ENCODE results near the gene PAN3.

The PAN3 gene

DNA sequence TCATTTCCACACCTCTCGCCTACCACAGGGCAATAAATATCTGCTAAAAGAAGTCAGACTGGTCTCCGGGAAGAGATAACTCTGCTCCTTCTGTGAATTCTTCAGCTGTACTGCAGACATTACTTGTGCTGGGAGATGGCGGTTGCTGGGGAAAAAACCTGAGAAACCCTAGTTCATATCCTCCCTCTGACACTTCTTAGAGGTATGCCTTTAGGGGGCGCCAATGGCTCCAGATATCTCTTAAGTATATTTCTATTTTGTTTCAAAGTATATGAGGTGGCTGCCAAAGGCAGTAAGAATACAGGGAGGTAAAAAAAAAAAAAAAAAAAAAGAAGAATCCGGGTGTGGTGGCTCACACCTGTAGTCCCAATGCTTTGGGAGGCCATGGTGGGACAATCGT is 175.2 kb downstream of the PAN3 start:
- no peak for DNase-seq (ENCODE audit: low read depth)

DNA sequence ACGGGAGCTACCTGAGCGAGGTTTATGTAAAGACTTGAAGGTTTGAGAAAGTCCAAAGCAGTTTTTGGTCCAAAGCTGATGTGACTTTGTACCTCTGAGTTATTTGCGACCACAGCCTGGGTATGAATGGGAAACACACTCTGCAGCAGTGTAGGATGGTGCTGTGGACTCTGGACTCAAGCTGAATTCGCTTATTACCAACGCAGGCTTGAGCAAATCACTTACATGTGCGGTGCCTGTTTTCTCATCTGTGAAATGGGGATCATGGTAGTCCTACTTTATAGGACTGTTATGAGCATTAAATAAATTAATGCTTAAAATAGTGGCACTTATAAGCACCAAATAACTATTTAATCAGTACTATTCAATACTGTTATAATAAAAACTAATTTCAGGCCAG is 176.5 kb downstream of the PAN3 start:
- DNase-seq (ENCODE audit: low read depth): no peak

DNA sequence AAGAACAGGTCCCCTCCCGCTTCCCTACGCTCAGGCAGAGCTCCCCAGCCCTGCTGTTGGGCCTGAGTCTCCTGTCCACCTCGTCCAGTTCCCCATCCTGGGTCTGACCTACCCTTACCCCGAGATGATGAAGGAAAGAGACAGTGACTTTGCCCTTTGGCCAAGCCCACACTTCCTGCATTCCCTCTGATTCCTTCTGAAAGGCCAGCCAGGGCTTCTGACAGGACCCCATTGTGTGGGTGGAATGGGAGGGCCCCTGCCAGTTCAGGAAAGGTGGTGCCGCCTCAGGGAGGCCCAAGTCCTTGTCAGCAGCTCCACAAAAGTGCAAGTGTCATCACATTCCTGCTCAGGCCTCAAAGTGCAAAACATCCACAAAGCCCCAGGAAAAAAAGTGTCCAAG is 177.8 kb downstream of the PAN3 start:
- no peak for DNase-seq (ENCODE audit: low read depth)

DNA sequence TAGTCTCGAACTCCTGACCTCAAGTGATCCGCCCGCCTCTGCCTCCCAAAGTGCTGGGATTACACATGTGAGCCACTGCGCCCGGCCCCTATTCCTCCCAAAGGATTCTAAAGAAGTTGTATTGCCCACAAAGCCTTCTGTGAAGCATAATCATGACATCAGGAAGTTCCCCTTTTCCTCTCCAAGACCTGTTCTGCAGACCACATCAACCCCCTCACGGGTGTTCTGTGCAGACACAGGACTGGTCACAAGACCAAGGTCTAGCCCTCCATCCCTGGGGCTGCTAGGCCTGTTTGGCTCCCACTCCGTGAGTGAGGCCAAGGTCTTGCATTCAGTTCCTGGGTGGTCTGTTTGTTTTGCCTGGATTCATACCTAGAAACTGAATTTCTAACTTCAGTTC is 178.5 kb downstream of the PAN3 start:
- no peak for DNase-seq (ENCODE audit: low read depth)

DNA sequence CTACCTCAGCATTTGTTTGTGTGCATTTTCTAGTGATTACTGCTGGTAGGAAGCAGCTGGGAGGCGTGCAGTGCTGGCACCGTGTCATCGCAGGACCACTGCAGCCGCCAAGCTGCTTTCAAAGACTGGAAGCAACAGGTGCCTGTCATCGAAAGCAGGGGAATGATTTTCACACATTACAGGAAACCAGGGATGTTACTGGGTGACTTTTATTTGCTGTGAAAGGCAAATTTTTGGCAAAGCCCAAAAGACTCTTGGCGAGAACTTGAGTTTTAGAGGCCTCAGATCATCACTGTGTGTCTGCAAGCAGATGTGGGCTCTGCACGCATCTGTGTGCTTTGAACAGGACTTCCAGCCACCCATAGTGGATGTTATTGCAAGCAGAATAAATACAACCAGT is 180.2 kb downstream of the PAN3 start:
- DNase-seq (ENCODE audit: low read depth): no peak

DNA sequence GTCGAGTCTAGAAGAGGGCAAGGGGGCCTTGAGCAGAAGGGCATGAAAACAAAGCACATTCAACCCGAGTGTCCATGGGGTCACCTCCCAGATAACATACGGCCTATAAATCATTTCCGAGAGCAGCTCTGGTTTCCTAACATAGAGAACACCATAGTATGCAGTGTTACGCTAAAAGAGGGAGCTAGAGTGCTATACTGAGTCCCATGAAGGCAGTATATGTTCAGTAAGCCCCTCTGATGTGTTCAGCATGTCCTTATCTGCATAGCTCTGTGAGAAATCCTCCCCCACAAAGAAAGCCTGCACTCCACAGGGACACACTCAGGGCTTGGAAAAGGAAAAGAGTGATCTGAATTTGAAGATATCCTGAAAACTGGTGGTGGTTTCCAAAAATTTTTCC is 181.2 kb downstream of the PAN3 start:
- no peak for DNase-seq (ENCODE audit: low read depth)

DNA sequence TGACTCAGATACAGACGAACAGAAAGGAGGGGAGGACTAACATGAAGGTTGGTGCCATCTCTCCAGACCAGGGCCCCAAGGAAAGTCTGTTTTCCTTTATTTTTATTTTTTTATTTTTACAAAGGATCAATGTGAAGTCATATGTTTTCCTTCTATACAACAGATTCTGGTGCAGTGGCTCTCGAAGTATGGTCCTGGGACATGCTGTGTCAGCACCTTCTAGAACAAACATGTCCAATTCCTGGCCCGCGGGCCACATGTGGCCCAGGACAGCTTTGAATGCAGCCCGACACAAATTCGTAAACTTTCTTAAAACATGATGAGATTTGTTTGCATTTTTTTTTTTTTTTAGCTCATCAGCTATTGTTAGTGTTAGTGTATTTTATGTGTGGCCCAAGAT is 181.9 kb downstream of the PAN3 start:
- no peak for DNase-seq (ENCODE audit: low read depth)

DNA sequence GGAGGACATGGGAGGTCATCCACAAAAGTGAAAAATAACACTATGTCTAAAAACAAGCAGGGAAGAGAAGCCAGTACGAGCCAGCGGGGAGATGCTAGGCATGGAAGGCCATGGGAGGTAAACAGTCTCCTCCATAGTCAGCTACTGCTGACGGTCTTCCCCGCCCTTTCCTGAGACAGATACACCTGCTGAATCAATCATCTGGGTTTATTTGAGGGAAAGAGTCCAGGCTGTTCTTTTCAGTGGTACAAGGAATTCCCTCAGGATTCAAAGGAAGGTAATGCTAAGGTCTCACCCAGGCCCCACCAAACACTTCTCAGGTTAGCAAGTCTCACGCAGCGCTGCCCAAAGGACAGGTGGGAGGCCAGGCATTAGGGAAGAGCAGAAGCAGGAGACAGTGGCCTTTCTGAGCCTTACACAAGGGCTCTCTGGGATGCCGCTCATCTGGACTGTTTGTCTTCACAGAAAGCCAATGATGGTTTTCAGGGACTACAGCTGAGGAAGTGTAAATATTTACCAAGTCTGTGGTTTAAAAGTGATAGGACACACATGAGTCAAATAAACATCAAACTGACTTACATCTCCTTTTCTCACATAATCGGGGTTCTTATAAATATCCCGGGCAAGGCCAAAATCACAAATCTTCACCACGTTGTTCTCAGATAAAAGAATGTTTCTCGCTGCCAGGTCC is 182.7 kb downstream of the PAN3 start:
- DNase-seq (ENCODE audit: low read depth): no peak

DNA sequence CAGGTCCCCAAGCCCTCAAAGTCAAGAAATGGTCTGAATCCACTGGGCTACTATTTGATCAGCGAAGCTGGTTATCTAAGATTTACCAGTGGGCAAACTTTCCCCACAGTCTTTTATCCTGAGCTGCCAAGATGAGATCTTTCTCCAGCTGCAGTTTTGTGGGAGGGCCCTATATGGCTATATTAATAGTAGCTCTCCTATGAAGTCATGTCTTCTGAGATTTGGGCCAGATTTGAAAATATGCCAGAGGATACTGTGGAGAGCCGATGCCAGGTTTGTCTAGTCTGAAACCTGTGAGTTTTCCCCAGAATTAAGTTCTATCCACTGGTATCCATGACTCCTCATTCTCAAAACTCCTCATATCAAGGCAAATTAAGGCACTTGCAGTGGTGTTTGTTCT is 183.4 kb downstream of the PAN3 start:
- no peak for DNase-seq (ENCODE audit: low read depth)

DNA sequence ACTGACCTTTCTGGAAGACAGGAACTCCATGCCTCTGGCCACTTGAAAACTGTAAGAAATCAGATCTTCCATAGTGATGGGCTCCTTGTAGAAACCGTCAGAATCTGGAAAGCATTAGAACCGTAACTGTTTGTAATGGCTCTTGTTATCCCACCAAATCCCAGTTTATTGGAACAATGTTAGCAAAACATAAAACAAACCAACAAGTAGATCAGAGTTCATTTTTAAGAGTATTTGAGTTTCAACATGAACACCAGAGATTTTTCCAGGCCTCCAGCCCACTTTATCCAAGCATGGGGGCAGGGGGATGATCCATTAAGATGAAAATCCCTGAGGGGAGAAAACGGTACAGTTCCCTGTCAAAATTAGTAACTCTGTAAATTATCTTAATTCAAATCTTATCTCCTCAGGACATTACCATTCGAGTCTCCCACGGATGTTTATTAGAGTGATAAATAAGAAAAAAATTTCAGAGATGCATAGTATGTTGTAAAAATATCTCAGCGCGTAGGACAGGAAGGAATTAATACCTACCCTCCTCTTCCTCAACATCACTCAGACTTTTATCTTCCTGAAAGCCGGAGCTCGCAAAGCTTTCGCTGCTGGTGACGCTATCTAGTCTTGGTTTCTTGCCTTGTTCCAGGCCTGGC is 184.0 kb downstream of the PAN3 start:
- peak; percentile 50 for DNase-seq (ENCODE audit: low read depth)

DNA sequence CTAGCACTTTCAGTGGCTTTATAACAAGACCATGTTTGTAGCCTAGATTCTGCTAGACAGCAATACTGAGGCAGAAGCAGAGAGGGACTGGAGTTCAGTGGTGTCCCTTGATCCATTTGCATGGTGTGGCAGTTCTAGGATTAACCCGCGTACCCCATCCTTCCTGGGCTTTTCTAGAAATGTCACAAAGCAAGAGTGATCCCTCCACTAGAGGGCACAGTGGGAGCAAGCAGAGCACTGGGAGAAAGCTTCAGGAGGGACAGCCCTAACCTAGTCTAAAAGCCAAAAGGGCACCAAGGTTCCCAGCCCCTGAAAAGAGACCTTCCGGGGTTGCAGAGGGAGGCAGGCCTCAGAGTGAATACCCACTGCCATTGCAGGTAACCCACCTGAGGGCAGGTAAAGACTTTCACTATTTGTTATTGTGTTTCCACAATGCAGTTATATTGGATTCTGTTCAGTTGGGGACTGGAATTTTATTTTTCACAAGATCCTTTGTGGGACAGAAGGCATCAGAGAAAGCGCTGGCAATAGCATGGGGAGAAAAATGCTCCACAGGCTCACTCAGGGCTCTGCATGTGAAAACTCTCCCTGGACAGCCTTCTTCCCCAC is 185.9 kb downstream of the PAN3 start:
- DNase-seq (ENCODE audit: low read depth): peak; percentile 65

DNA sequence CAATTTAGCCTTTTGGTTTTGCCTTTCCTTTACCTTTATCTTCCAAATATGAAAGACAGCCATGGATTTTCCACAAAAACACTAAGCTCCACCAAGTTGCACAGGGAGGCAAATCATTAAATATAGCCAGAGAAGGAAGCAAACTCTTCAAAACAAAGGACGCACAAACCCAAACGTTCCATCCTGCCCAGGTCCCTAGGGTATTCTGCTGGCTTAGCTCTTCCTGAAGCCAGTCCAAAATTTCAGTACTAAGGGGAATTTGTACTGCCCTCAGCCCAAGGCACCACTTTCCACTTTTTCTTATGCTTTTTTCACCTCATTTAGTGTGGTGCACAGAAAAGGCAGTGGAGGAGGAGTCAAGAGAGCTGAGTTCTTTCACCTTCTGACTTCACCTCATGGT is 186.7 kb downstream of the PAN3 start:
- DNase-seq (ENCODE audit: low read depth): no peak

DNA sequence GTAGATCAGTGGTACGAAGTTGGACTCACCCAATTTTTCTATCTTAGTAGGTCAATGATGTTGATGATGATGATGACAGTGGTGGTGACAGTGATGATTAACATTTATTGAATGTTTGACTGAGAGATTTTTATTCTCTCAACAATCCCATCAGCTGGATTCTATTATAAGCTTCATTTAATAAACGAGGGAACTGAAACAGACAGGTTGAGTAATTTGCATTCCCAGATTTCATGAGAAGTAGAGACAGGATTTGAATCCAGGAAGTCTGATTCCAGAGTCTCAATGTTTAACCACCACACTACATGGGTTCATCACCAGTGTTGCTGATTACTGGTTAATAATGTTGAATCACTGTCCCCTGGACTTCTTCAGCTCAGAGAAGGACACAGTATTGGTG is 187.7 kb downstream of the PAN3 start:
- no peak for DNase-seq (ENCODE audit: low read depth)

DNA sequence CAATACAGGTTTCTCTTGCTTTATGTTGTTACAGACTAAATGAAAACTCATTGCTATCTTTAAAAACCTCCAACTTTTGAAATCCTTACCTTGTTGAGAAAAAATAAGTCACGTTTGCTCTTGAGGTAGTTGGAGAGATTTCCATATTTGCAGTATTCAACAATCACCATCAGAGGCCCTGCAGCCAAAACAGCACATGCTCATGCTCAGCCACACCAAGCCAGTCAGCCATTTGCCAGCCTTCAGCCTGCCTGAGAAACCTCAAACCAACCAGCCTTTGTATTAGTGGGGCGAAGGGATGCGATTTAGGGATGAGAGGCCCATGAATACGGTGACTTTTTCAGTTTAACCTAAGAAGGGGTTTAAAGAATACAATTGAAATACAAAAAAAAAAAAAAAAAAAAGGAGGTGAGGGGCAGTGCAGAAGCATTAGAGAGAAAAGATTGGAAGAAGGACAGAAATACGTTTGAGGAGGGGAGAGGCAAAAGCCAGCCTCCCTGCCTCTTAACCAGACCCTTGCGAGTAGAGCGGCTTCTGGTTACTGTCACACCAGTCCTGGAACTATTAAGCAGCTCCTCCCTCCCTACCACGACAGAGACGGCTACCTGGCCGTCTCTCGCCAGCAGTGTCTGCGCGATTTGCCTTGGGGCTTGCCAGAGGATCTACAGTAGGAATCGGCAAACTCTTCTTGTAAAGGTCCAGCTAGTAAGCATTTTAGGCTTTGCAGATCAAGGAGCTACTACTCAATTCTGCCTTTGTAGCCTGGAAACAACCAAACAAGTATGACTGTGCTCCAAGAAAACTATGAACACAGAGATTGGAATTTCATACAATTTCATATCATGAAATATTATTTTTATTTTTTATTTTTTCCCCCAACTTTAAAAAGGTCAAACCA is 189.3 kb downstream of the PAN3 start:
- DNase-seq (ENCODE audit: low read depth): no peak

DNA sequence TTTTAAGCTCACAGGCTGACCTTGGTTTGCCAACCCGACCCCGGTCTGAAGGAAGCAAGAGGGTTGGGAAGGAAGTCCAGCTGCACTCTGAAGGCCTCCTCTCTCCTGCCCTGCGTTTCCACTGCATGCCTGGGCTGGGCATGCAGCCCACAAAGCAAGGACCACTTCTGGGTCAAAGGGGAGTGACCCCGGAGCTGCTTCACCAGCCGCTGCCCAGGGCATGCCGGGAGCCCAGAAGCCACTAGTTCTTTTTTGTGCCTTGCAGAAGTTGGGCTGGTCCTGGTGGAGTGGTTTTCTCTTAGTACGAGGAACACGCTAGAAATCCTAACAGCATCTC is 189.9 kb downstream of the PAN3 start:
- no peak for DNase-seq (ENCODE audit: low read depth)

DNA sequence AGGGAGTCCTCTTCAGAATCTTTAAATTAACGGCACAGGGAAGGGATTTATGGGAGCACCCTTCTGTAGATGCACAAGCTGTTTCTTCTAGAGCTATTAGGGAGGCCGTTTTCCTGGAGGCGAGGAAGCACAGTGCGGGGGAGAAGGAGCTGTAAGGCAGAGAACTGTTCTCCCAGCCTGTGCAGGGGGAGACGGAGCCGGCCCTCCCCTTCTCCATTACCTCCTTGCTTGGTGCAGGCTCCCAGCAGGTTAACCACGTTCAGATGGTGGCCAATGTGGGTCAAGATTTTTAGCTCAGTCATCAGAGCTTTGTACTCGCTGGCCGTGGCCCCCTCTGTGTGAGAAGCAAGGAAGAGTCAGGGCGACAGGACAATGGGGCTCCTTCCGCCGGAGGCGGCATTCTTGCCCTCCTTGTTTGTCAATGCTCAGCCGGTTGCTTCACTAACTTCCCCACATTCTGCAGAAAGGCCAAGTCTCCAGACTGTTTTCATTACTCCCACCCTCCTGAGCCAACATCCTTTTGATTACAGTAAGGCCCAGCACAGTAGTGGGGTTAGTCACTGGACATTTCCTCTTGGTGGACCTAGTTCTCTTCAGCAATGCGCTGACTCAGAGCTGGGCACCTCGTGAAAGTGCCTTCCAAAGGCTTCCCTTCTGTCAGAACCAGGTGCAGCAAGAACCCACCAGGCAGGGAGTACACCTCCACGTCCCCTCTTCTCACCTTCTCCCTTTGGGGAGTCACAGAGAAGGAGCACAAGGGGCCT is 191.2 kb downstream of the PAN3 start:
- peak; percentile 92 for DNase-seq (ENCODE audit: low read depth)

DNA sequence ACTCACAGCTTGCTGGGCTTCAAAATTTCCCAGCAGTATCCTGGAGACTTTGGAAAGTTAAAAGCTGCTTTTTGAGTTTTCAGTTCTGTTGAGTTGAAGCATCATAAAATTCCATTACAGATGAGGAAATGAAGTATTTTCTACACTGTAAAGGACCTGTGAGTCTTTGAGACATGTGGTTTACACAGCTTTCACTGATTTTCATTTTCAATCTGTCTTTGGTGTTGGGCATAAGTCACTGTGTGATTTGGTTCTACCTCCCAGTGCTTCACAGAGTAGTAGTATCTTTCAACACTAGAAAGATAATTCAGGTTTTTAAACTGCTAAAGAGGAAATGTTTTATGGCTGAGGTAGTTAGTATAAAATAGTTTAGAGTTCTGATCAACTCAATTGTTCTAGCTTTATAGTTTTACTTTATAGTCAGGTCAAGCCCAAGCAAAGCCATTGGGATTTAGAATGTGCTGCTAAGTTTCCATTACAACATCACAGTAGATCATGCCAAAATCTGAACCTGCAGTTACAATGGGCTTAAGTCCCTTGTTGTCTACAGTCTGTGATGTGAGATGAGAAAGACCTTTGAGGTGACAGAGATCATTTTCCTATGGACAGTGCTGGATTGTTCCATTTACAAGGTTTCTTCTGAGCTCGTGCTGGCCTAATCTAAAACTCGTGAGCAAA is 195.0 kb downstream of the PAN3 start:
- DNase-seq (ENCODE audit: low read depth): no peak

DNA sequence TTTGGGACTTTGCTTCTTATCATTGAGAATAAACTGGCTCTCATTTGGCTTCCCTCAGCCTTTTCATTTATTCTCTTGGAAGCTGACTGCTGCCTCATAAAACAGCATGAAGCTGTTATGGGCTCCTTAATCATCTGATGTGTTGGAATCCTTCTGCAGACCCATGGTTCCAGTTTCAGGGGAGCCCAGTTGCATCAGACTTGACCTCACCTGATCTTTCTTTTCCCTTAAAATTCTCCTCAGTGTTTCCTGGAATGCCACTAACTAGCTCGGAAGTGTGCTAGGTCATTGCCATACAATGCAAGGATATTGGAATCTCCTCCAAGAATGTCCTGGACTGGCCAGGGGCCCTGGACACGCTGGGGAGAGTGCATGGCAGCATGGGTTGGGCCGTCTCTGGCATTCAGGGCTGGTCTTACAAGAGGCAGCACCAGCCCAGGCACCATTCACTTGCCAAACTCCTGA is 197.9 kb downstream of the PAN3 start:
- DNase-seq (ENCODE audit: low read depth): no peak

DNA sequence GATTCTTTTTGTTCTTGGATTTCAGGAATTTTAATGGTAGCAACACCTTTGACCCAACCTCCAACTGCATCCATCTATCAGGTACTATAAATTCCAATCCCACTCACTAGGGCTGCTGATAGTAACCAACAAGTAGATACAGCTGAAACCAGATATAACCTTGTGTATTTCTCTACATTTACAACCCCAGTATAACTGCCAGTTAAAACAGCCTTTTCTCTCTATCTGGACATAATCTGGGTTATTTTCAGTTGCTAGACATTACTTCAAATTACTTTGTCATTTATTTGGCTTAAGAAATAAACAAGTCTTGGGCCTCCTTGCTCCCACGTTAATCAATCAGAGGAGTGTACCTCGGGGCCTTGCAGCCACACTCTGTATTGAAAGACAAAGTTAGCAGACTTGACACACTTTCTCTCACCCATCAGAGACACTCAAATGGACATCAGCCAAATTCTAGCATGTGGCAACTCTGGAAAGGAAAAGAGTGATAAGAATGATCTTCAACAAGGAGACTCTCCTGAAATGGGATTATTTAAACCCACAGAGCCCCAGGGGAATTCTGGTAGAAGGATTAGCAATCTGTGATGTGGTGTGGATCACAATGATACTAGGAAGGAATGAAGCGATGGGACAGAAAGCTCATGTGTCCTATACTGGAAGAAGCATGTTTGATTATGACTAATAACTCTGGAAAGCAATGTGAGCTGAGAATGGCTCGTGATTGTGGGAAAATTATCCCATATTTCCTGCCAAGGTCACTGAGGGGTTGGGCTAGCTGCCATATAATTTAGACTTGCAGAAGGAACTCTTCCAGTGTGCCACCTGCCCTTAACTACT is 199.0 kb downstream of the PAN3 start:
- DNase-seq (ENCODE audit: low read depth): peak; percentile 69

DNA sequence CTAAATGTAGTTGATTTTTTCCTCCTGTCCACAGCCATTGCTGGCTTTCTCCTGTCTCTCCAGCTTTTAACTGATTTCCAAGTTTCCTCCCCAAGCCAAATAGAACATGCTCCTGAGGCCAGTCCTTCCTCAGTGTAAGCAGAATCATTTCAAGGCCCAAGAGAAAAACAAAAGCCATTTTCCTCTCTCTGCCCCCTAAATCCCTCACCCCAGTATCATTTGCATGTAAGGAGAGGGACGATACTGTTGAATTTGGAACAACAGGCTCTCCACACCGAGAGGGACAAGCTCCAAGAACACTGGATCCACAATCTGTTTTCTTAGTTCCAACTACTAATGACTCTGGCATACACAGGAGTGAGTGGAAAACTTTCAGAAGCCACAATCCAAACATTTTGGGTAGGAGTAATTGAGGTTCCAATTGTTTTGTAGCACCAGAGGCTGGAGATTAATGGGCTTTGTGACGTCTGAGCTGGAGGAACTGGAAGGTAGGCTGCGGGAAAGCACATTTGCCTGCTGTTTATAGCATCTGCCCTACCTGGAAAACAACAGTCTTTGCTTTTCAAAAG is 199.7 kb downstream of the PAN3 start:
- DNase-seq (ENCODE audit: low read depth): no peak

All from GM04504 (cell line).